ENCODE measurements around the gene PCDHA10.
"Not testable (repeated sequence)": the region's sequence is repeated elsewhere in the genome, so short reads cannot be mapped to it uniquely, and the experiment has no call there.

Gene PCDHA10

DNA sequence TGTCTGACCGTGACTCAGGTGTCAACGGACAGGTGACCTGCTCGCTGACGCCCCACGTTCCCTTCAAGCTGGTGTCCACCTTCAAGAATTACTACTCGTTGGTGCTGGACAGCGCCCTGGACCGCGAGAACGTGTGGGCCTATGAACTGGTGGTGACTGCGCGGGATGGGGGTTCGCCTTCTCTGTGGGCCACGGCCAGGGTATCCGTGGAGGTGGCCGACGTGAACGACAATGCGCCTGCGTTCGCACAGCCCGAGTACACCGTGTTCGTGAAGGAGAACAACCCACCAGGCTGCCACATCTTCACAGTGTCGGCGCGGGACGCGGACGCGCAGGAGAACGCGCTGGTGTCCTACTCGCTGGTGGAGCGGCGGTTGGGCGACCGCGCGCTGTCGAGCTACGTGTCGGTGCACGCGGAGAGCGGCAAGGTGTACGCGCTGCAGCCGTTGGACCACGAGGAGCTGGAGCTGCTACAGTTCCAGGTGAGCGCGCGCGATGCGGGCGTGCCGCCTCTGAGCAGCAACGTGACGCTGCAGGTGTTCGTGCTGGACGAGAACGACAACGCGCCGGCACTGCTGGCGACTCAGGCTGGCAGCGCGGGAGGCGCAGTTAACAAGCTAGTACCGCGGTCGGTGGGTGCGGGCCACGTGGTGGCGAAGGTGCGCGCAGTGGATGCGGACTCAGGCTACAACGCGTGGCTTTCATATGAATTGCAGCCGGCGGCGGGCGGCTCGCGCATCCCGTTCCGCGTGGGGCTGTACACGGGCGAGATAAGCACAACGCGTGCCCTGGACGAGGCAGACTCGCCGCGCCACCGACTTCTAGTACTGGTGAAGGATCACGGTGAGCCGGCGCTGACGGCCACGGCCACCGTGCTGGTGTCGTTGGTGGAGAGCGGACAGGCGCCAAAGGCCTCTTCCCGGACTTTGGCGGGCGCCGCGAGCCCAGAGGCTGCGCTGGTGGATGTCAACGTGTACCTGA, 14.8 kb downstream of the PCDHA10 start:
- Histone ChIP-seq H3K4me1 (ENCODE audit: control insufficient read depth in 5 of 5, insufficient read depth in 5 of 5, low read length in 5 of 5) (no peaks in the 10 kb centered on the region), H3K27me3 (ENCODE audit: control insufficient read depth in 5 of 5, insufficient read depth in 4 of 5, low read length in 5 of 5) (peaks cover 0 to 16% (median 4%) of the 10 kb centered on the region in 5 donors), H3K9me3 (ENCODE audit: control insufficient read depth in 5 of 5, low read length in 5 of 5) (peaks cover 4 to 23% (median 18%) of the 10 kb centered on the region in 5 donors), H3K9ac (ENCODE audit: low read length in 5 of 5) (no peak overlapping the region), H3K27ac (ENCODE audit: low read depth, low read length) (no peak overlapping the region), H3K4me3 (ENCODE audit: low read depth in 1 of 5, low read length in 5 of 5) (peak overlapping the region in 1 of 5 donors; percentile 25), H3K36me3 (ENCODE audit: control insufficient read depth in 5 of 5, insufficient read depth in 5 of 5, low read length in 5 of 5) (no peaks in the 10 kb centered on the region)

GRCh38 chr5:140875085-140876065, 19.7 kb downstream of the PCDHA10 start, which contains the start of gene PCDHA12:
TSS of gene PCDHA12 (plus strand) at chr5:140875308. CDS start at chr5:140875473, 165 bp downstream.
- H3K27ac ChIP-seq (ENCODE audit: low read depth, low read length): no peak within 1 kb of the TSS
- no peaks in the 10 kb centered on the region for H3K36me3 ChIP-seq (ENCODE audit: control insufficient read depth in 5 of 5, insufficient read depth in 5 of 5, low read length in 5 of 5)
- peak within 1 kb of the TSS in 2 of 5 donors; percentile 14 to 21 for H3K4me3 ChIP-seq (ENCODE audit: low read depth in 1 of 5, low read length in 5 of 5)
- peaks cover 0 to 23% (median 4%) of the 10 kb centered on the region in 5 donors for H3K27me3 ChIP-seq (ENCODE audit: control insufficient read depth in 5 of 5, insufficient read depth in 4 of 5, low read length in 5 of 5)
- no peaks in the 10 kb centered on the region for H3K4me1 ChIP-seq (ENCODE audit: control insufficient read depth in 5 of 5, insufficient read depth in 5 of 5, low read length in 5 of 5)
- H3K9ac ChIP-seq (ENCODE audit: low read length in 5 of 5): no peak within 1 kb of the TSS
- peaks cover 2 to 31% (median 25%) of the 10 kb centered on the region in 5 donors for H3K9me3 ChIP-seq (ENCODE audit: control insufficient read depth in 5 of 5, low read length in 5 of 5)

DNA sequence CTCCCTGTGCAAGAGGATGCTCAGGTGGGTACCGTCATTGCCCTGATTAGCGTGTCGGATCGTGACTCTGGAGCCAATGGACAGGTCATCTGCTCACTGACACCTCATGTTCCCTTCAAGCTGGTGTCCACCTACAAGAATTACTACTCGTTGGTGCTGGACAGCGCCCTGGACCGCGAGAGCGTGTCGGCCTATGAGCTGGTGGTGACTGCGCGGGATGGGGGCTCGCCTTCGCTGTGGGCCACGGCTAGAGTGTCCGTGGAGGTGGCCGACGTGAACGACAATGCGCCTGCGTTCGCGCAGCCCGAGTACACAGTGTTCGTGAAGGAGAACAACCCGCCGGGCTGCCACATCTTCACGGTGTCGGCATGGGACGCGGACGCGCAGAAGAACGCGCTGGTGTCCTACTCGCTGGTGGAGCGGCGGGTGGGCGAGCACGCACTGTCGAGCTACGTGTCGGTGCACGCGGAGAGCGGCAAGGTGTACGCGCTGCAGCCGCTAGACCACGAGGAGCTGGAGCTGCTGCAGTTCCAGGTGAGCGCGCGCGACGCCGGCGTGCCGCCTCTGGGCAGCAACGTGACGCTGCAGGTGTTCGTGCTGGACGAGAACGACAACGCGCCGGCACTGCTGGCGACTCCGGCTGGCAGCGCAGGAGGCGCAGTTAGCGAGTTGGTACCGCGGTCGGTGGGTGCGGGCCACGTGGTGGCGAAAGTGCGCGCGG, 21.0 kb downstream of the PCDHA10 start:
- H3K4me1 ChIP-seq (ENCODE audit: control insufficient read depth in 5 of 5, insufficient read depth in 5 of 5, low read length in 5 of 5); H3K27ac ChIP-seq (ENCODE audit: low read depth, low read length); H3K4me3 ChIP-seq (ENCODE audit: low read depth in 1 of 5, low read length in 5 of 5); H3K36me3 ChIP-seq (ENCODE audit: control insufficient read depth in 5 of 5, insufficient read depth in 5 of 5, low read length in 5 of 5); H3K9ac ChIP-seq (ENCODE audit: low read length in 5 of 5): not testable (repeated sequence)
- peaks cover 2 to 21% (median 16%) of the 10 kb centered on the region in 5 donors for H3K9me3 ChIP-seq (ENCODE audit: control insufficient read depth in 5 of 5, low read length in 5 of 5)
- peaks cover 0 to 17% (median 3%) of the 10 kb centered on the region in 5 donors for H3K27me3 ChIP-seq (ENCODE audit: control insufficient read depth in 5 of 5, insufficient read depth in 4 of 5, low read length in 5 of 5)

DNA sequence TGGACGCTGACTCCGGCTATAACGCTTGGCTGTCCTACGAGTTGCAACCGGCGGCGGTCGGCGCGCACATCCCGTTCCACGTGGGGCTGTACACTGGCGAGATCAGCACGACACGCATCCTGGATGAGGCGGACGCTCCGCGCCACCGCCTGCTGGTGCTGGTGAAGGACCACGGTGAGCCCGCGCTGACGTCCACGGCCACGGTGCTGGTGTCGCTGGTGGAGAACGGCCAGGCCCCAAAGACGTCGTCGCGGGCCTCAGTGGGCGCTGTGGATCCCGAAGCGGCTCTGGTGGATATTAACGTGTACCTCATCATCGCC, 21.5 kb downstream of the PCDHA10 start:
- Histone ChIP-seq H3K27me3 (ENCODE audit: control insufficient read depth in 5 of 5, insufficient read depth in 4 of 5, low read length in 5 of 5) (peaks cover 0 to 16% (median 3%) of the 10 kb centered on the region in 5 donors), H3K4me3 (ENCODE audit: low read depth in 1 of 5, low read length in 5 of 5) (peak overlapping the region in 1 of 5 donors; percentile 7), H3K27ac (ENCODE audit: low read depth, low read length) (no peak overlapping the region), H3K36me3 (ENCODE audit: control insufficient read depth in 5 of 5, insufficient read depth in 5 of 5, low read length in 5 of 5) (no peaks in the 10 kb centered on the region), H3K9me3 (ENCODE audit: control insufficient read depth in 5 of 5, low read length in 5 of 5) (peaks cover 2 to 21% (median 16%) of the 10 kb centered on the region in 5 donors), H3K4me1 (ENCODE audit: control insufficient read depth in 5 of 5, insufficient read depth in 5 of 5, low read length in 5 of 5) (peaks cover 0 to 5% (median 0%) of the 10 kb centered on the region in 5 donors), H3K9ac (ENCODE audit: low read length in 5 of 5) (no peak overlapping the region)

DNA sequence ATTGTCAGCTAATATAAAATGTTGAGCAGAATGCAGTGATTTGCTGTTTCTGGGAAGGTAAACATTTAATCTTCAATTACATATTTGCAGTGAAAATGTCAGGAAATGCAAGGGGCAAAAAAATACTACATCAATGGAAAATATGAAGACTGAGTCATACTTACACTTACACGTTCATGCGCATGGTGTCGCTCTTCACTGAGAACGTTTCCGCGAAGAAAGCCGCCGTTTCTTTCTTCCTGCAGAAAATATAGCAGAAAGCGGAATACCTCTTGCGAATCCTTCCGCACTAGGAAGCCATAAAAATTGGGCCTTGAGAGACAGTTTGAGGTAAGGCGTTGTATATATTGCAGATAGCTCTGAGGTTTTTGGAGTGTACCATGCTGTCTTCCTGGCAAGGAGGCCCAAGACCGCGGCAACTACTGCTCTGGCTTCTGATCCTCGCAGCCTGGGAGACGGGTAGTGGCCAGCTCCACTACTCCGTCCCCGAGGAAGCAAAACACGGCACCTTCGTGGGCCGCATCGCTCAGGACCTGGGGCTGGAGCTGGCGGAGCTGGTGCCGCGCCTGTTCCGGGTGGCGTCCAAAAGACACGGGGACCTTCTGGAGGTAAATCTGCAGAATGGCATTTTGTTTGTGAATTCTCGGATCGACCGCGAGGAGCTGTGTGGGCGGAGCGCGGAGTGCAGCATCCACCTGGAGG, 26.3 kb downstream of the PCDHA10 start, which contains the start of gene PCDHA13:
Gene PCDHA13, plus strand, starts transcription at position 236 of the 702 bp plus-strand sequence. Its CDS starts 145 bp downstream, at position 381.
- Histone ChIP-seq H3K4me3 (ENCODE audit: low read depth in 1 of 5, low read length in 5 of 5) (peak within 1 kb of the TSS; percentile 27 to 69 (median 61)), H3K4me1 (ENCODE audit: control insufficient read depth in 5 of 5, insufficient read depth in 5 of 5, low read length in 5 of 5) (peaks cover 0 to 9% (median 0%) of the 10 kb centered on the region in 5 donors), H3K36me3 (ENCODE audit: control insufficient read depth in 5 of 5, insufficient read depth in 5 of 5, low read length in 5 of 5) (no peaks in the 10 kb centered on the region), H3K9ac (ENCODE audit: low read length in 5 of 5) (no peak within 1 kb of the TSS), H3K27ac (ENCODE audit: low read depth, low read length) (no peak within 1 kb of the TSS), H3K27me3 (ENCODE audit: control insufficient read depth in 5 of 5, insufficient read depth in 4 of 5, low read length in 5 of 5) (peaks cover 0 to 13% (median 4%) of the 10 kb centered on the region in 5 donors), H3K9me3 (ENCODE audit: control insufficient read depth in 5 of 5, low read length in 5 of 5) (peaks cover 2 to 30% (median 25%) of the 10 kb centered on the region in 5 donors)

GRCh38 chr5:140882591-140882899, 26.8 kb downstream of the PCDHA10 start:
- Histone ChIP-seq H3K36me3 (ENCODE audit: control insufficient read depth in 5 of 5, insufficient read depth in 5 of 5, low read length in 5 of 5) (no peaks in the 10 kb centered on the region), H3K27ac (ENCODE audit: low read depth, low read length) (no peak overlapping the region)

DNA sequence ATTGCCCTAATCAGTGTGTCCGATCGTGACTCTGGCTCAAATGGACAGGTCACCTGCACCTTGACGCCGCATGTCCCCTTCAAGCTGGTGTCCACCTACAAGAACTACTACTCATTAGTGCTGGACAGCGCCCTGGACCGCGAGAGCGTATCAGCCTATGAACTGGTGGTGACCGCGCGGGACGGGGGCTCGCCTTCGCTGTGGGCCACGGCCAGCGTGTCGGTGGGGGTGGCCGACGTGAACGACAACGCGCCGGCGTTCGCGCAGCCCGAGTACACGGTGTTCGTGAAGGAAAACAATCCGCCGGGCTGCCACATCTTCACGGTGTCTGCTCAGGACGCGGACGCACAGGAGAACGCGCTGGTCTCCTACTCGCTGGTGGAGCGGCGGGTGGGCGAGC, 27.7 kb downstream of the PCDHA10 start:
- Histone ChIP-seq H3K4me3 (ENCODE audit: low read depth in 1 of 5, low read length in 5 of 5) (peak overlapping the region in 1 of 5 donors; percentile 17), H3K9ac (ENCODE audit: low read length in 5 of 5) (no peak overlapping the region), H3K4me1 (ENCODE audit: control insufficient read depth in 5 of 5, insufficient read depth in 5 of 5, low read length in 5 of 5) (peaks cover 0 to 9% (median 0%) of the 10 kb centered on the region in 5 donors), H3K9me3 (ENCODE audit: control insufficient read depth in 5 of 5, low read length in 5 of 5) (peaks cover 2 to 24% (median 19%) of the 10 kb centered on the region in 5 donors), H3K36me3 (ENCODE audit: control insufficient read depth in 5 of 5, insufficient read depth in 5 of 5, low read length in 5 of 5) (no peaks in the 10 kb centered on the region), H3K27me3 (ENCODE audit: control insufficient read depth in 5 of 5, insufficient read depth in 4 of 5, low read length in 5 of 5) (peaks cover 0 to 7% (median 4%) of the 10 kb centered on the region in 5 donors), H3K27ac (ENCODE audit: low read depth, low read length) (no peak overlapping the region)

More at GRCh38 chr5:140882591-140882899, 26.8 kb downstream of the PCDHA10 start:
- peak overlapping the region; percentile 27 to 67 (median 51) for H3K4me3 ChIP-seq (ENCODE audit: low read depth in 1 of 5, low read length in 5 of 5)
- H3K9me3 ChIP-seq (ENCODE audit: control insufficient read depth in 5 of 5, low read length in 5 of 5): peaks cover 2 to 25% (median 20%) of the 10 kb centered on the region in 5 donors
- no peak overlapping the region for H3K9ac ChIP-seq (ENCODE audit: low read length in 5 of 5)
- peaks cover 0 to 9% (median 0%) of the 10 kb centered on the region in 5 donors for H3K4me1 ChIP-seq (ENCODE audit: control insufficient read depth in 5 of 5, insufficient read depth in 5 of 5, low read length in 5 of 5)
- H3K27me3 ChIP-seq (ENCODE audit: control insufficient read depth in 5 of 5, insufficient read depth in 4 of 5, low read length in 5 of 5): peaks cover 0 to 8% (median 4%) of the 10 kb centered on the region in 5 donors

GRCh38 chr5:140883927-140884697, 28.4 kb downstream of the PCDHA10 start:
- Histone ChIP-seq H3K27ac (ENCODE audit: low read depth, low read length) (no peak overlapping the region), H3K4me3 (ENCODE audit: low read depth in 1 of 5, low read length in 5 of 5) (peak overlapping the region in 1 of 5 donors; percentile 17), H3K9me3 (ENCODE audit: control insufficient read depth in 5 of 5, low read length in 5 of 5) (peaks cover 2 to 24% (median 19%) of the 10 kb centered on the region in 5 donors), H3K36me3 (ENCODE audit: control insufficient read depth in 5 of 5, insufficient read depth in 5 of 5, low read length in 5 of 5) (no peaks in the 10 kb centered on the region), H3K9ac (ENCODE audit: low read length in 5 of 5) (no peak overlapping the region), H3K27me3 (ENCODE audit: control insufficient read depth in 5 of 5, insufficient read depth in 4 of 5, low read length in 5 of 5) (peaks cover 0 to 7% (median 4%) of the 10 kb centered on the region in 5 donors), H3K4me1 (ENCODE audit: control insufficient read depth in 5 of 5, insufficient read depth in 5 of 5, low read length in 5 of 5) (peaks cover 0 to 9% (median 0%) of the 10 kb centered on the region in 5 donors)
